Measurements from ENCODE around the gene SLX9.
A peak's percentile ranks its signal among the peaks of the same experiment; 100 is the strongest.
"Not testable (repeated sequence)": the region's sequence is repeated elsewhere in the genome, so short reads cannot be mapped to it uniquely, and the experiment has no call there.

SLX9 gene

DNA sequence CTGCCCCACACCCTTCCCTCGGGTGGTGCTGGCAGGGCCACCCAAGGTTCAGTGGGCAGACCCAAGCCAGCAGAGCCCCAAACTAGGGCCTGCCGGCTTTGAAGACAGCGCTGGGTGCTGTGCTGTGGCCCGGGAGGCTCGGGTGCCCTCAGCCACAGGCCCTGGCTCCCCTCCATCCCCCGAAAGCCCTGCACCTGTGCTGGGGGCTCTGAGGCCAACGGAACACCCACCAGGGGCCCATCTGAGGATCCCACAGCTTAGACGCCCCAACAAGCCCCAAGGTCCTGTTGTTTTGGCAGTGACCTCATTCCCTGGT is 27.7 kb upstream of the SLX9 start:
- TF ChIP-seq, protein P1, sequence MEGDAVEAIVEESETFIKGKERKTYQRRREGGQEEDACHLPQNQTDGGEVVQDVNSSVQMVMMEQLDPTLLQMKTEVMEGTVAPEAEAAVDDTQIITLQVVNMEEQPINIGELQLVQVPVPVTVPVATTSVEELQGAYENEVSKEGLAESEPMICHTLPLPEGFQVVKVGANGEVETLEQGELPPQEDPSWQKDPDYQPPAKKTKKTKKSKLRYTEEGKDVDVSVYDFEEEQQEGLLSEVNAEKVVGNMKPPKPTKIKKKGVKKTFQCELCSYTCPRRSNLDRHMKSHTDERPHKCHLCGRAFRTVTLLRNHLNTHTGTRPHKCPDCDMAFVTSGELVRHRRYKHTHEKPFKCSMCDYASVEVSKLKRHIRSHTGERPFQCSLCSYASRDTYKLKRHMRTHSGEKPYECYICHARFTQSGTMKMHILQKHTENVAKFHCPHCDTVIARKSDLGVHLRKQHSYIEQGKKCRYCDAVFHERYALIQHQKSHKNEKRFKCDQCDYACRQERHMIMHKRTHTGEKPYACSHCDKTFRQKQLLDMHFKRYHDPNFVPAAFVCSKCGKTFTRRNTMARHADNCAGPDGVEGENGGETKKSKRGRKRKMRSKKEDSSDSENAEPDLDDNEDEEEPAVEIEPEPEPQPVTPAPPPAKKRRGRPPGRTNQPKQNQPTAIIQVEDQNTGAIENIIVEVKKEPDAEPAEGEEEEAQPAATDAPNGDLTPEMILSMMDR (IDR thresholded peaks at IDR 0.05; ENCODE audit: borderline replicate concordance, insufficient read depth, low read depth, low read length) = no peak
- H3K4me3 ChIP-seq (ENCODE audit: low read depth, low read length) = no peak overlapping the region

DNA sequence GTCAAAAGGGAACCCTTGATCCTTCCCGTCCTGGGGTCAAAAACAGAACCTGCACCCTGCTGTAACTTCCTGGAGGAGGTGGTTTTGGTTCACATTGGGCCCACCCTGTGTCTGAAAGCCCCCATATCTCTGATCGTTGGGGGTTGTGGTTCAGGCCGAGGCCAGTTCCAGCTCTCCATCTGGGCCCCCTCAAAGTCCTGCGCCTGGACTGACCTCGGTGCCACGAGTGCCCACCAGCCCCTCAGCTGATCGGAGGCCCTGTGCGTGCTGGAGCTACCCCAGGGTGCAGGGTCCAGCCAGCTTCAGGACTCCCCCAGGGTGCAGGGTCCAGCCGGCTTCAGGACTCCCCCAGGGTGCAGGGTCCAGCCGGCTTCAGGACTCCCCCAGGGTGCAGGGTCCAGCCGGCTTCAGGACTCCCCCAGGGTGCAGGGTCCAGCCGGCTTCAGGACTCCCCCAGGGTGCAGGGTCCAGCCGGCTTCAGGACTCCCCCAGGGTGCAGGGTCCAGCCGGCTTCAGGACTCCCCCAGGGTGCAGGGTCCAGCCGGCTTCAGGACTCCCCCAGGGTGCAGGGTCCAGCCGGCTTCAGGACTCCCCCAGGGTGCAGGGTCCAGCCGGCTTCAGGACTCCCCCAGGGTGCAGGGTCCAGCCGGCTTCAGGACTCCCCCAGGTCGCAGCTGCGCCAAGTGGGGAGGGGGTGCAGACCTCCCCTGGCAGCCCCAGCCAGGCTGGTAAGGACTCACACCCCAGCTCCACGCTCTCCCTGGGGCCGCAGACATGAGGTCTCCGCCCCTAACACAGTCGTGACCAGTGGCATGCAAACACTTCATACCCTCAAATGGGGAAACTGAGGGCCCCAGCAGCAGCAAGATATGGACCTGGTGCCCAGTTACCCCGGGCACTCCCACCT is 27.1 kb upstream of the SLX9 start:
- H3K4me3 ChIP-seq (ENCODE audit: low read depth, low read length) = not testable (repeated sequence)

DNA sequence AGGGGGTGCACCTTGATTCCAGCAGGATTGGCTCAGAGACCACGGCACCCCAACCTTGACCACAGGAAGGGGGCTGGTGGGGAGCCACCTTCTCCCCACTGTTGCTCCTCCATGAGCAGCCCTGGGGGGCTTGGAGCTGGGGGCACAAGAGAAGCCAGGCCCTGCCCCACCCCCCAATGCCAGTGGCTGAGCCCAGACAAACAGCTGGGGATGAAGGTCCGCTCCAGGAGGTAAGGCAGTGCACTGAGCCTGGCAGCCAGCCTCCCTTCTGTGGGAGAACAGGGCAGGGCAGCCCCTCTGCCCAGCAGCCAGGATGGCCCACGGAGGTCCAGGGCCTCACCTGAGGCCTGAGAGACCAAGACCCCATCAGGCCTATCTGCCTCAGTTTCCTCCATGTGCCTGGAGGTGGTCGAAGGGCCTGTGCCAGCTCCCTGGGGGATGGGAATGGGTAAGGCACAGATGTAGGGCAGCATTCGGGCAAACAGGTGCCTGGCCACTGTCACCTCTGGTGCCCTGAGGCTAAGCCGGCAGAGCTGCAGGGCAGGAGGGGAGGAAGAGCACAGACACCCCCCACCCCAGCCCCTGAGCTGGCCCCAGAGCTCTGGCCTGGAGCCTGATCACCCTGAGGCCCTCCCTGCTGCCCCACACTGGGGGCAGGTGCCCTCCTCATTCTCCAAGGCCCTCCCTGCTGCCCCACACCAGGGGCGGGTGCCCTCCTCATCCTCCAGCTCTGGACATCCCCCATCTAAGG is 26.2 kb upstream of the SLX9 start:
- TF ChIP-seq, protein P1 (IDR thresholded peaks at IDR 0.05; ENCODE audit: borderline replicate concordance, insufficient read depth, low read depth, low read length) = no peak
- H3K4me3 ChIP-seq (ENCODE audit: low read depth, low read length) = no peak overlapping the region

DNA sequence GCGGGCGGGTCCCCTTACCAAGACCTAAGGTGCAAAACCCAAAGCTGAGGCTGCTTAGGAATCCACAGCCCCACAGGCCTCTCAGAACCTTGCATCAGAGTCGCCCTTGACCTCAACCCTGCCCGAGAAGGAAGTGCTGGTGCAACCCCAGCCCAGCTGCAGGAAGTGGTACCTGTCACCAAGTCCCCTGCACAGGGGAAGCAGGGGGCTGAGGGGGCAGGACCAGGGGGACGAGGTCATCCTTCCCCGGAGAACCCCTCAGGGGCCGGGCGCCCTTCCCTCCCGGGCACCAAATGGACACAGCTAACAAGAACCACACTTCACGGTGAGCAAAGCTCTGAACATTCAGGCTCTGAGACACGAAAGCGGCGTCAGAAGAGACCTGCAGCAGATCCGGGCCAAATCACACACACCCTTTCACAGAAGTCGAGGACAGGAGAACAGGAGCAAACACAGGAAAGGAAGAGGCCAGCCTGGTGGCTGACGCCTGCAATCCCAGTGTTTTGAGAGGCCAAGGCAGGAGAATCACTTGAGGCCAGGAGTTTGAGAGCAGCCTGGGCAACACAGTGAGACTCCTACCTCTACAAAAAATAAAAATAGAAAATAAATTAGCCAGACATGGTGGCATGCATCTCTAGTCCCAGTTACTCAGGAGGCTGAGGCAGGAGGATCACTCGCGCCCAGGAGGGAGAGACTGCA is 25.5 kb upstream of the SLX9 start:
- TF ChIP-seq, protein P1 (IDR thresholded peaks at IDR 0.05; ENCODE audit: borderline replicate concordance, insufficient read depth, low read depth, low read length) = no peak
- no peak overlapping the region for H3K4me3 ChIP-seq (ENCODE audit: low read depth, low read length)

DNA sequence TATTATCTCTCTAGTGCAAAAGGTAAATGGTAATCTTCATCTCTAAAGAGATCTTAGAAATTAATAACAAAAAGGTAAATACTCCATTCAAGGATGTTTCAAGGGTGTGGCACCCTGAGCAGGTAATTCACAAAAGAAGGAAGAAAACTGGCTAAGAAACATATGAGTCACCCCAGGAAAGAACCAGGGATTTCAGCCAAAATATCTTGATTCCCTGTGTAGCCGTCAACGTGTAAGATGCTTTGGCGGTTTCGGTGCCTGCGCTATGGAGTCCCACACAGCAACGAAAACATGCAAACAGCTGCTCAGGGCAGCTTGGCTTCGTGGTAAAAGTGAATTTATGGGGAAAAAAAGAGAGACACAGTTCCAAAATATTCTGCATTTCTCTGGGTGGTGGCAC is 22.9 kb upstream of the SLX9 start:
- H3K4me3 ChIP-seq (ENCODE audit: low read depth, low read length) = no peak overlapping the region
- TF ChIP-seq, protein P1 (IDR thresholded peaks at IDR 0.05; ENCODE audit: borderline replicate concordance, insufficient read depth, low read depth, low read length) = no peak

DNA sequence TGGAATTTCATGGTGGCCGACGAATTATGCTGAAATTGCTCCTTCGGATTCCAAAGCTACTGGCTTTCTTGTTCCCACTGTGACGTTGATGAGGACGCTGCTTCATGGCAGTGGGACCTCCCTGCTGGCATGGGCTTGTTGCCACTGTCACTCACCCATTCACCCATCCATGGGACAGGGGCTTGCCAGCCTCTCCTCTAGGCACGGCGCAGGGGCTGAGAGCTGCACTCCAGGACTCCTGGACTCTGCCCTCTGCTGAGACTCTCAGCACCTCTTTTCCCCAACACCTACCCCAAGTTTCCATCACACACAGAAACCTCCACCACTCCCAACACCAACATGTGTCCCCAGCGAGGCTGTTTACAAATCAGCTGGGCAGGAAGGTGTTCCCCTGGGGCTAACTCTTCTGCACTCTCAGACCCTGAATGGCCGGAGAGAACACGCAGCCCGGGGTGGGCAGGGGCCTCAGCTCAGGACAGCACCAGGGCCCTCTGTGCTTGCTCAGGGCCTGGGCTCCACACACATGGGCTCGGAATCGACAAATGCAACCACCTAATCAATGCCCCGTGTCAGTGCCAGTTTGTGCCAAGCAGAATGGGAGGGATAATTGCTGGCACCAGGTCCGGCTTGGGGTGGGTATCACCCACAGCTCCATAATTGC is 22.3 kb upstream of the SLX9 start:
- TF ChIP-seq, protein P1 (IDR thresholded peaks at IDR 0.05; ENCODE audit: borderline replicate concordance, insufficient read depth, low read depth, low read length) = no peak
- peak overlapping the region; percentile 16 for H3K4me3 ChIP-seq (ENCODE audit: low read depth, low read length)

DNA sequence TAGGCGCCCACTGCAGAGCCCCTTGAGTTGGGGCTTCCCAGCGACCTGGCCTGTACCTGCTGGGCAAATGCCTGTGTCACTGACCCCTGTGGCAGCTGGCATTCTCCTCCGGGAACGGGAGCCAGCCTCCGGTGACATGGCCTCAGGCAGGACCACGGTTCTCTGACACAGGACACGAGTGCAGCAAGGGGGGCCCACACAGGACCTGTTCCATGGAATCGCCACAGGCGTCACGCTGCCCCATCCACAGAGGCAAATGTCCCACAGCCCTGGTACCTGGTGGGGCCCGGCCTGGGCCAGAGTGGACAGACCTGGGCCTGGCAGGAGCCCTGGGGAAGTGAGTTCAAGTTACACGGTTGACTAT is 21.7 kb upstream of the SLX9 start:
- TF ChIP-seq, protein P1 (IDR thresholded peaks at IDR 0.05; ENCODE audit: borderline replicate concordance, insufficient read depth, low read depth, low read length) = no peak
- peak overlapping the region; percentile 16 for H3K4me3 ChIP-seq (ENCODE audit: low read depth, low read length)

All from GM12875 (cell line).